ENCODE results near the gene RBFOX2.
A peak's percentile ranks its signal among the peaks of the same experiment; 100 is the strongest.

RBFOX2 gene

DNA sequence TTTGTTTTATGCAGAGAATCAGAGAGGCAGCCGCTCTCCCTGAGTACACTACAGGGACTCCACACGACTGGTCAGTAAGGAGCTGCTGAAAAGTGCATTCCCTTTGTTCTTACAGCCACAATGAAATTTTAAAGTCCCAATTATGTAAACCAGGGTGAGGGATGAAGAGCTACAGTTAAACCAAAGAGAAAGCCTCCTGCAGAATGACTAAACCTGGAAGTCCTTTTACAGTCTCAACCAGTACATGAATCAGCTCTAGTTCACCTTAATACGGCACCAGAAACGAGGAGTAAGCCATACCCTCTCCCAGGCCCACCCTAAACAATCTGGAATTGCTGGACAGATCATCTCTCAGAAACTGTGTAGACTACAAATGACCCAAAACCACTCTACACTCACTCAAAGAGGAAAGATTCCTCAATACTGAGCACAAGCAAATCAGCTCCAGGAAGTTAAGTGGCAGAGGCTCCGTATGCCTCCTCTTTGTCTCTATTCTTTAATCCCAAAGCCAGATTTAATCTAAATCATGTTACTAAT, 113.1 kb downstream of the RBFOX2 start:
- intact Hi-C loops (cut with DNase I) = no loop called here
- peak in 1 of 42 donors; percentile 29 for DNase-seq

GRCh38 chr22:35914665-35915476, 113.8 kb downstream of the RBFOX2 start:
- peak in 40 of 42 donors; percentile 23 to 93 (median 76) for DNase-seq
- intact Hi-C loops (cut with DNase I) = no loop called here

DNA sequence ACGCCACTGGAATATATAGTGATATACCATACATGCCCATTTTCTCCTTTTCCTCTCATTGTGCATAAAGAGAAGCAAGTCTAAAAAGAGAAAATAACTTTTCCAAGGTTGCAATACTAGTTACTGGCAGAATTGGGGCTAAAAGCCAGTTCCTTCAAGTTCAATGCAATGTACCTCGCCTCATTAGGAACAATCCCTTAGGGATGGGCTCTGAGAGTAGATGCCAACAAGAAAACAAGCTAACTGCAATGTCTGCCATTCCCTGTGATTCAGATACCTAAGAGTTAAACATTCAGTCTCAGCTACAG, 114.3 kb downstream of the RBFOX2 start:
- intact Hi-C loops (cut with DNase I) = no loop called here

GRCh38 chr22:35913925-35914324, 114.7 kb downstream of the RBFOX2 start:
- no peak for DNase-seq

More for the DNA sequence above, 114.3 kb downstream of the RBFOX2 start:
- no peak for DNase-seq

DNA sequence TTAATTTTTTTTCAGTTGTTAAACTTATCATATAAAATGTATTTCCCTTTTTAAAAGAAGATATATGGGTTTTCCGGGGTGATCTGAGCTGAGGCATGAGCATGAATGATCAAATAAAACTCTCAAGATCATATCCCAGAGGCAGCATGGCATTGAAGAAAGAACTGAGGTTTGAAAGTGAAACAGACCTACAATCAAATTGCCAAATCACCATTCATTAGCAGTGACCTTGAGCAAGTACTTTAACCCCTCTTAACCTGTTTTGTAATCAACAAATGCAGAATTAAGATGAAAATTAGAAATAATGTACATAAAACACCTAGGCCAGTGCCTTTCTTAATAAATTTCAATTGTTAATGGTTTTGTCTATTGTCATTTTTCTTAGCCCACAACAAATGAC, 116.0 kb downstream of the RBFOX2 start:
- DNase-seq = no peak
- intact Hi-C loops (cut with DNase I) = no loop called here

More at GRCh38 chr22:35913925-35914324, 114.7 kb downstream of the RBFOX2 start:
- intact Hi-C loops (cut with DNase I) = no loop called here

DNA sequence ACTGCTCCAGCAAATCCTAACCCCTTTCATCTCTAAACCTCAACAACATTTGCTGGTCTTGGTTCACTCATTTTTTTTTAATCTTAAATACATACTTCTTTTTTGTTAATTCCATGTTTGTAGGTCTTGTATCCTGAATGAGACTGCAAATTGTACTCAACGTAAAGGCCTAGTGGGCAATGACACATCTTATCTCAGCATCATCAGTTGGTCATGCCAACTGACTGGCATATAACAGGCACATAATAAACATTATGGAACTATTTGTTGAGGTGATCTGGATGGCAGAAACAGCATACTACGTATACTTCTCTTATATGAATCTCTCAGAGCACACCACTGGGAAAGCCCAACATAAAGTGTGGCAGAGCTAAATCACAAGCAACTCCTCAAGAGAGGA, 116.7 kb downstream of the RBFOX2 start:
- no peak for DNase-seq
- intact Hi-C loops (cut with DNase I) = no loop called here

DNA sequence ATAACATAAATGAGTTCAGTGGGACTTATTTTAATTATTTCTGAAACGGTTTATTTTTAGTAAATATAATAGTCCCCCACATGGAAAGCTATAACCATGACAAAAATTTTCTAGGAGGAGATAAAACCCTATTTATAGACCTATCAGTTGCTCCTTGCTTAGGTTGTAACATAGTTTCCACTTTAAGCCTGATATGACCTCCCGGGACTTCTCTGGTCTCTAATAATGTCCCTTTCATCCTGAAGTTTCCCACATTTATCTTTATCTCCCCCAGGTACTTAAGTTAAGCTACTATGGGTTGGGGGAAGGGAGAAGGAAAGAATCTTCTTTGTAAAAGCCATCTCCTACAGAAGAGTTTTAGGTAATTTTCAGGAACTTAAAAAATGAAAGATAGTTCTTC, 117.7 kb downstream of the RBFOX2 start:
- DNase-seq = no peak
- intact Hi-C loops (cut with DNase I) = no loop called here

- DNase-seq = no peak
- intact Hi-C loops (cut with DNase I) = no loop called here
These were observed 118.4 kb downstream of the RBFOX2 start for GRCh38 chr22:35910003-35910769.

DNA sequence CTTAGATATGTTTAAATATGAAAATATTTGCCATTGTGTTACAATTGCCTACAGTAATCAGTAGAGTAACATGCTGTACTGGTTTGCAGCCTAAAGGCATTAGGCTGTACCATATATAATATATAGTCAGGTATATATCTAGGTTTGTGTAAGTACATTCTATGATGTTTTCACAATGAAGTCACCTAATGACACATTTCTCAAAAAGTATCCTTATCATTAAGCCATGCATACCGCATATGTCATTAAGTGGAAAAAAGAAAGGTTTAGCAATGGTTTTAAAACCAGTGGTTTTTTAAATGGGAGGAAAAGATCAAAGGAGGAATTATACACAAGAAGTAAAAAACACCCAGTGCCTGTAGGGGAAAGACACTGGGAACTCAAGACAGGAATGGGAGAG, 122.7 kb downstream of the RBFOX2 start:
- DNase-seq = no peak
- intact Hi-C loops (cut with DNase I) = no loop called here

- intact Hi-C loops (cut with DNase I) = no loop called here
- DNase-seq = no peak
These were observed 123.9 kb downstream of the RBFOX2 start for GRCh38 chr22:35904752-35905151.

DNA sequence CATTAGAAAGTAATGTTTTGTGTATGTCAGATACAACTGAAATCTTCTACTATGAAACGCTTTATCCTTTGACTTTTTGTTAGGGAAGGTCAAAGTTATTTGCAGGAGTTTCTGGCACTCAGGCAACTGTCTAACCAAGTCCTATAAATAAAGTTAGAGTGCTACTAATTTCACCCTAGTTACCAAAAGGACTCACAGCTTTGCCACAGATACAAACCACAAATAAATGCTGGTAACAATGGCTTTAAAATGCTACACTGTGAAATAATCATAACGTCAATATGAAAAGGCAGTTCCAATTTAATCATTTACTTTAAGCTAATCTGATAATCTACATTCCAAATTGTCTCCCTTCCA, 124.3 kb downstream of the RBFOX2 start:
- intact Hi-C loops (cut with DNase I) = no loop called here

DNA sequence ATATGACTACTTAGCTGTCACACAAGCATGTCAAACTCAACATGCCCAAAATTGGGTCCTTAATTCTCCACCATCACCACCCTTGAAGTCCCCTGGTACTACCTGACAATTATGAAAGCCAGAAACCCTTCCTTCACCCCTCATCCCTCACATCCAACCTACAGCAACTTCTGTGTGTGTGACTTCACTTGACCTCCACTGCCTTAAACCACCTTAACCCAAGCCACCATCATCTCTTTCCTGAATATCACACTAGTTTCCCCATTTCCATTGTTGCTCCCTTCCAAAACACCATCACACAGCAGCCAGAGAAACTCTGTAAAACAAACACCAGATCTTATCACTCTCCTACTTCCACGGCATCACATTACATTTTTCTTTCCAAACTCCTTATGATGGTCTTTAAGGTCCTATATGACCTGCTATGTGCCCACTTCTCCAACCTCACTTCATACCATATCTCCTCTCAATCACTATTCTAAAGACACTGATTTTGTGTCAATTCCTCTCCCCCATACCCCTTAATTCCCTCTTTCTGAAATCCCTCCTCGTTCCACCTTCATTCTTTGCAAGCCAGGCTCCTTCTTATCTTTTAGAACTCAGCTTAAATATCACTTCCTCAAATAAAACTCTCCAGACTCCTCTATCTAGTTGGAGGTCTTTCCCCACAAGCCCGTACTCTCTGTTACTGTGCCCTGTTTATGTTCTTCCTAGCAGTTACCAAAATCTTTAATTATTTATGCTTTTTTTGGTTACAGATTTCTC, 124.9 kb downstream of the RBFOX2 start:
- intact Hi-C loops (cut with DNase I) = no loop called here
- no peak for DNase-seq

More for the DNA sequence above, 124.3 kb downstream of the RBFOX2 start:
- DNase-seq = no peak

DNA sequence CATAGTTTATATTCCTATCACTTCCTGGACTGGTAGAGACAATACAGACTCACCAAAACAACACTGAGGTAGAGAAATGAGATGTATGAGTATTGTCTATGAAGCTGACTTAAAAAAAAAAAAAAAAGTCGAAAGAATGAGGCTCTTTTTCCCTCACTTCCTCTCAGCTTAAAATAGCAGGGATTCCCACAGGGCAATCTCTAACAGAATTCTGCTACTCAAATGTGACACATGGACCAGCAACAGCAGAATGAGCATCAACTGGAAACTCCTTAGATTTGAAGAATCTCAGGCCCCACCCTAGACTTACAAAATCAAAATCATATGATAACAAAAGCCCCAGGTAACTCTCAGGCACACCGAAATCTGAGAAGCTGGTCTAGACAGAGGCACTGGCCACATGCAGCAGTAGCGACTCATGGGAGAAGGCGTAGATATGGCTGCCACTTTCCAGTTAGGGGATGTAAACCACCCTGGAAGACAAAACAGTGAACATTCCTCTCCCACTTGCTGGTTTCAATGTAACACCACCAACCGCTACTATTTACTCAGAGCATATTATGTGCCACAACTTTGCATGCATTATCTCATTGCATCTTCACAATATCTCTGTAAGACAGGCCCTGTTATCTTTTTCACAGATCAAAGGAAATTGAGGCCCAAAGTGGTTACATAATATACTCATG, 128.0 kb downstream of the RBFOX2 start:
- intact Hi-C loops (cut with DNase I) = no loop called here
- no peak for DNase-seq

GRCh38 chr22:35899736-35900135, 128.9 kb downstream of the RBFOX2 start:
- DNase-seq = no peak
- intact Hi-C loops (cut with DNase I) = no loop called here

GRCh38 chr22:35896111-35896705, 132.4 kb downstream of the RBFOX2 start:
- DNase-seq = no peak
- intact Hi-C loops (cut with DNase I) = no loop called here

DNA sequence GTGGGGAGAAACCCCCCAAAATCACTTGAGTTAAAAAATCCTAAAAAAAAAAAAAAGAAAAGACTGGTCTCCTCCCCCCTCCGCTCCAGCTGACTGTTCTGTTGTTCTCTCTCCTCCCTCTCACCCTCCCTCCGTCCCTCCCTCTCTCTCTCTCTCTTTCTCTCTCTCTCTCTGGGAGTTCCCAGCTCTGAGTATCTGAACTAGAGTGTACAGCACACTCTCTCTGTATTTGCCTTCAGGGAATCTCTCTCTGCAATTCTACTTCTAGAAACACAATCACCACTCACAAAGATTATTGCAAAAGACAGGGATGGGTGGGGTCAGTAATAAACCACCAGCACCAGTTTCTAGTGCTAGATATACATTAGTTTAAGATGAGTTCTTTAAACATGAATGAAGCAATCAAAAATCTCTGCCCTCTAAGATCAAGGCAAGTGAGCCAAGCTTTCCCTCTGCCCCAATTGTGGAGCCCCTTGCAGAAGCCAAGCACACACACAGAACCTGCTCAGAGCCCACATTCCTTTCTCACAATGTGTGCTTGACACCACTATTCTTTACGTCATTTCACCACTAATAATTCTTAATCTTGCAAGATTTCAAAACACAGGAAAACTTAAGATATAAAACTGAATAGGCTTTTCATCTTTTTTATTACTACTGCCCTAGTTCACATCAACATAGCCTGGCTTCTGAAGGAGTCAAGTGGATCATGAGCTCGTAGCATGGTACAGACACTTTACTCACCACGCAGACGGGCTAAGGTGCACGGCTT, 133.5 kb downstream of the RBFOX2 start:
- peak in 19 of 42 donors; percentile 20 to 70 (median 37) for DNase-seq
- intact Hi-C loops (cut with DNase I) = no loop called here

- no peak for DNase-seq
- intact Hi-C loops (cut with DNase I) = no loop called here
These were observed 134.2 kb downstream of the RBFOX2 start for GRCh38 chr22:35894464-35894878.

GRCh38 chr22:35893698-35894097, 134.9 kb downstream of the RBFOX2 start:
- intact Hi-C loops (cut with DNase I) = no loop called here
- no peak for DNase-seq

All from head of caudate nucleus (tissue), 42 donors.